ENCODE data around the gene PLA2G12A. TPM values are rescaled to one million over a fixed set of nuclear protein-coding genes. Genes with fewer than 3 reads are reported as not detected.

Gene PLA2G12A
- total RNA-seq, 2 donors from 2014 or later: 11.9 to 14.4 TPM

DNA sequence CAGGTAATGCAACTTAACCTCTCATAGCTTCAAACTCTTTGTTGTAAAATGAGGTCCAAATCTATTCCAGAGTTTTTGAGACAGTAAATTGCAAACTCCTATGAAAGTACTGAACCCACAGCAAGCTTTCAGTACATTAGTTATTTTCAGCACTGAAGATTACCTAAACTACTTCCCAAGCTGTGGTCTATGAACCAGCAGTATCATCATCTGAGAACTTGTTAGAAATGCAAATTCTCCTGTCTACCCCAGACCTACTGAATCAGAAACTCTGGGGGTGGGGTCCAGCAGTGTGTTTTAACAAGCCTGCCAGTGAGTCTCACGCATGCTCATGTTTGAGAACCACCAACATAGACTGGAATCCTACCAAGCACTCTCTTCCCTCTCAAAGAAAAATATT, 20.9 kb downstream of the PLA2G12A start:
- Mint-ChIP-seq H3K9me3 (no peaks in the 10 kb centered on the region), H3K36me3 (no peaks in the 10 kb centered on the region), H3K4me3 (no peak overlapping the region), H3K27ac (no peak overlapping the region), H3K27me3 (no peaks in the 10 kb centered on the region), H3K4me1 (ENCODE audit: low read depth in 2 of 2) (peaks cover 0 to 1% of the 10 kb centered on the region in 2 donors)
- DNase-seq (ENCODE audit: low spot score) (no peak), ATAC-seq (no peak)

DNA sequence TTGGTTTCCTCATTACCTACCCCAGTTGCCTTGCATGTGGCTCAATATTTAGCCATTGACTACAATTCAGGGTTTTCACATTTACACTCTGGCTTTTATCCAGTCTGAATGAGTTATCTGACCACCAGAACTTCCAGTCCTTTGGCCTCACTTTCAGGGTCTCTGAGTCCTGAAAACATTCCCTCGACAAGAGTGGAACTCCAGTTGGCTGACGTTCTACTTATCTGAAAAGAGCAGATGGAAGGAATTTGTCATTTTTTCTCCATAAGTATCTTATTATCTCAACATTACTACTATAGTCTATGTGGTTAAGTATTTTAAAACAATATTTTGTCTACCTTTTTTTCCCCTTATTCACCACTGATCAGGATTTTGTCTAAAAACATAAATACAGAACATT, 21.4 kb downstream of the PLA2G12A start:
- H3K27me3 Mint-ChIP-seq: no peaks in the 10 kb centered on the region
- no peaks in the 10 kb centered on the region for H3K36me3 Mint-ChIP-seq
- ATAC-seq: no peak
- no peak for DNase-seq (ENCODE audit: low spot score)
- H3K4me1 Mint-ChIP-seq (ENCODE audit: low read depth in 2 of 2): peaks cover 0 to 5% of the 10 kb centered on the region in 2 donors
- no peak overlapping the region for H3K27ac Mint-ChIP-seq
- H3K4me3 Mint-ChIP-seq: no peak overlapping the region
- H3K9me3 Mint-ChIP-seq: no peaks in the 10 kb centered on the region

DNA sequence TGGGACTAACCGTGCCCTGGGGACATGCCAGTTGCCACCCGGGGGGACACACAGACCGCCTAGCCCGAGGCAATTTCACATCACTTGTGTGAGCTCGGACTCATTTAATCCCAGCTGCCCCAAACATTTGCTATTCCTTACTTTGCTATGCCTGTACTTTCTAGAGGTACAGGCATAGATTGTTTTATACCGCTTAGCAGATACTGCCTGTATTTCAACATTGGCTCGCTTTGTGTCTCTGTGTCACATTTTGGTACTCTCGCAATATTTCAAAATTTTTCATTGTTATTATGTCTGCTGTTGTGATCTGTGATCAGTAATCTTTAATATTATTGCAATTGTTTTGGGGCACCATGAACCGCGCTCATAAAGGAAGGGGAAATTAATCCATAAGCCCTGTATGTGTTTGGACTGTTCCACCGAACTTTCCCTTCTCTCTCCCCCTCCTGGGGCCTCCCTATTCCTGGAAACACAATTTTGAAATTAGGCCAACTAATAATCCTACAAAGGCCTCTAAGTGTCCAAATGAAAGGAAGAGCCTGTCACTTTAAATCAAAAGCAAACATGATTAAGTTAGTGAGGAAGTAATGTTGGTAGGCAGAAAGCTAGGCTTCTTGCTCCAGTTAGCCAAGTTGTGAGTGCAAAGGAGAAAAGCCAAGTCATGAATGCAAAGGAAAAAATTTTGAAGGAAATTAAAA, 26.1 kb downstream of the PLA2G12A start:
- H3K36me3 Mint-ChIP-seq: no peaks in the 10 kb centered on the region
- H3K4me3 Mint-ChIP-seq: peak overlapping the region; percentile 96
- DNase-seq (ENCODE audit: low spot score): no peak
- no peak for ATAC-seq
- H3K27ac Mint-ChIP-seq: peak overlapping the region; percentile 79 to 85
- no peaks in the 10 kb centered on the region for H3K9me3 Mint-ChIP-seq
- peaks cover 20 to 22% of the 10 kb centered on the region in 2 donors for H3K4me1 Mint-ChIP-seq (ENCODE audit: low read depth in 2 of 2)
- no peaks in the 10 kb centered on the region for H3K27me3 Mint-ChIP-seq

DNA sequence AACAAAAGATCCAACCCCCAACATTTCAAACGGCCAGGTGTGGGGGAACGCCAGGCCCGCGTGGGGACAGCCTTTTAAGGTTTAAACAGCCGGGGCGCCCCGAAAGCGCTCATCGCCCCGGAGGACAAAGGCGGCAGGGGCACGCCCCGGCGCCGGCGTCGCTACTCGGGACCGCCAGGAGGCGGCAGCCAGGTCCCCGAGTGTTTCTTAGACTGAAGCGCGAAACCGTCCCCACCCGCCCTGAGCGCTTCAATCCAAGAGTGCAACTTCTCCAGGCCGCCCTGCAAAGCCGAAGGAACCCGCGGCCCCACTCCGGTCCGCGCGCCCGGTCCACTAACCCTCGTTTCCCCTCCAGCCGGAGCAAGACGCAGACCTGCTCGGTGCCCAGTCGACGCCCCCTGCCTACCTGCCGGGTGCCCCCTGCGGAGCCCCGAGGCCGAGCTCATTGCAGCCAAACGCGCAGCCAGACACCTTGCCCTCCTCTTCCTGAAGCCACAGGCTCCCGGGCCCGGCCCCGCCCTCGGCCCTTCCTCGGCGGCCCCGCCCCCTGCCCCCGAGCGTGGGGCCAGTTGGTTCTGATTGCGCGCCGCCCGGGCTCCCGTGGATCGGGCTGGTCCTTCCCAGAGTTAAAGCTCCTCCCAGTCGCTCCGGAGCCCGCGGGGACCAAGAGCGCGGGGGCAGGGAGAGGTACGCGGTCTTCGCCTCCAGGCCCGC, 26.8 kb downstream of the PLA2G12A start, which contains the start of gene CASP6:
Gene CASP6 (minus strand): TSS at position 496 of the 714 bp plus-strand sequence. CDS start 50 bp downstream, at position 446.
- DNase-seq (ENCODE audit: low spot score) (peak; percentile 70), ATAC-seq (peak; percentile 87 to 88)
- Mint-ChIP-seq H3K27me3 (no peaks in the 10 kb centered on the region), H3K36me3 (no peaks in the 10 kb centered on the region), H3K4me1 (ENCODE audit: low read depth in 2 of 2) (peaks cover 22 to 28% of the 10 kb centered on the region in 2 donors), H3K4me3 (peak within 1 kb of the TSS; percentile 96), H3K9me3 (no peaks in the 10 kb centered on the region), H3K27ac (peak within 1 kb of the TSS; percentile 79 to 85)

DNA sequence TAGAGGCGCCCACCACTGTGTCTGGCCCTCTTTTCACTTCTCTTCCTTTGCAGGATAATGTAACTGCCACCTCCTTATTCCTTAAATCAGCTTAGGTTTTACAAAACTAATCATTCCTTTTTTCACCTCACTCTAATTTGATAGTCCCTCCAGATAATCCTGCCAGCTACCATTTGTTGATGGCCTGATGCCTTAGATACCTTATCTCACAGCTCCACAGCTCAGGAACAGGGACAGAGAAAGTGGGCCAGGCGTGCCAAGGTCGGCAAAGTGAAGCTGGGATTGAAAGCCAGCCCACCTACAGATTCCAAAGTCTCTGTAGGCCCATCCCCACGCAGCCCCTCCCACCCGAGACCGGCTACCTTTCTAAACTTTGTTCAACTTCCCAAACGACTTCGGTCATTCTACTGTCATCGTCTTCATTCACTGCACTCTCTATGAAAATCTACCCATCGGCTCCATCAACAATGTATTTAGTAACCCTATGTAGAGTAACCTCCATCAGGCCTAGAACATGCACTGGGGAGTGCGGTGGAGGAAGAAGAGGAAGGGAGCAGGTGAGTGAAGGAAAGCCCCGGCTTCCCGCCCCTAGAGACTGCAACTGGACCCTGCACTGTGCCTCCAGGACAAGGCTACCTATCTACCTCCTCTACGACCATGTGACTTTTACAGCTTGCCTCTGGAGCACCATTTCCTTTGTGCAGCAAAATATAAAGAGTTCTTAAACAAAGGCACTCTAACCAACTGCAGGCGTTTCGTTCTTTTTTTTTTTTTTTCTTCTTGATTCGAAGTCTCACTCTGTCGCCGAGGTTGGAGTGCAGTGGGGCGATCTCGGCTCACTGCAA, 28.1 kb downstream of the PLA2G12A start:
- DNase-seq (ENCODE audit: low spot score): no peak
- Mint-ChIP-seq H3K4me1 (ENCODE audit: low read depth in 2 of 2) (peaks cover 22 to 28% of the 10 kb centered on the region in 2 donors), H3K9me3 (no peaks in the 10 kb centered on the region), H3K27me3 (no peaks in the 10 kb centered on the region), H3K36me3 (no peaks in the 10 kb centered on the region), H3K4me3 (peak overlapping the region; percentile 96), H3K27ac (peak overlapping the region; percentile 79 to 85)
- no peak for ATAC-seq

DNA sequence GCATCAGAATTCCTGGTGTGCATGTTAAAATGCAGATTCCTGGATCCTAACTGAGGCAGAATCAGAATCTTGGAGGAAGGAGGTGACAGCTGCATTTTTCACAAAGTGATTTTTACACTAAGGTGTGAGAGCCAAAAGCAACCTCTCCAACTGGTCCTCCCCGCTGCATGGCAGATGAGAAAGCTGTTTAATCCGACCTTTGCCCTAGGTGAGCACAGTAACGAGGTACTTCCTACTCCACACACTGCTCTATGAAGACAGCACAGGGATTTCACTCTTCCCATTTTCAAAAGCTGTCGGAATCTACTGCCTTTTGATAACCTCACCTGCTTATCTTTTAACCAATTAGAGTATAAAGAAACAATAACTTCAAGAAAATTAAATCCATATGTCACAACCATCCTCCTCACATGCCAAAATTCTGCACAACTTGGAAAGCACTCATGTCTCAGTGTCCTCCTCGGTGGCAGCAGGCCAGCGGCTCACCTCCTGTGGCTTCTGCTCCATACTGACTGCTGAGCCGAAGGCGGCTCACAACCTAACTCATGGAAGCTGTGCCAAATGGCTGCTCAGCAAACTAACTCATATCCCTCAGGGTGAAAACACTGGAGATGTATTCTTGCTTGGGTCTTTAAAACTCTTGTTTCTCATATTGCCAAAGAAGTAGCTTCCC, 30.2 kb downstream of the PLA2G12A start:
- Mint-ChIP-seq H3K4me1 (ENCODE audit: low read depth in 2 of 2) (peaks cover 22 to 28% of the 10 kb centered on the region in 2 donors), H3K9me3 (no peaks in the 10 kb centered on the region), H3K27ac (no peak overlapping the region), H3K4me3 (no peak overlapping the region), H3K36me3 (no peaks in the 10 kb centered on the region), H3K27me3 (no peaks in the 10 kb centered on the region)
- no peak for ATAC-seq
- no peak for DNase-seq (ENCODE audit: low spot score)

DNA sequence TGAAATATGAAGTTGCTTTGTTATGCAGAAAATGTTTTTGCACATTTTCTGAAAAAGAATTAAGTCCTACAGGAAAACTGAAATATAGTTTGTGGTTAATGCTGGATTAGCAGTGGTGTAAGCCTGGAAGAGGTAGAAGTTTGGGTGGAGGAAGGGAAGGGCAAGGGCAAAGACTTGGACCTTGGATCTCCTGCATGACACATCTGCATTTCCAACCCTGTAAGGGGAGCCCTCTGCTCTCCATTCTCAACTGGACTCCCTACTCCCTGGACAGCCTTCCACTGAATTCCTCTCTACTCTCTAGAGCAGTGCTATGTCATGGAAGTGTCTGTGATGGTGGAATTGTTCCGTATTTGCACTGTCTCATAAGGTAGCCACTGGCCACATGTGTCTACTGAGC, 31.2 kb downstream of the PLA2G12A start:
- Mint-ChIP-seq H3K4me1 (ENCODE audit: low read depth in 2 of 2) (peaks cover 17 to 28% of the 10 kb centered on the region in 2 donors), H3K36me3 (no peaks in the 10 kb centered on the region), H3K4me3 (no peak overlapping the region), H3K27me3 (no peaks in the 10 kb centered on the region), H3K9me3 (no peaks in the 10 kb centered on the region), H3K27ac (no peak overlapping the region)
- no peak for ATAC-seq
- no peak for DNase-seq (ENCODE audit: low spot score)

DNA sequence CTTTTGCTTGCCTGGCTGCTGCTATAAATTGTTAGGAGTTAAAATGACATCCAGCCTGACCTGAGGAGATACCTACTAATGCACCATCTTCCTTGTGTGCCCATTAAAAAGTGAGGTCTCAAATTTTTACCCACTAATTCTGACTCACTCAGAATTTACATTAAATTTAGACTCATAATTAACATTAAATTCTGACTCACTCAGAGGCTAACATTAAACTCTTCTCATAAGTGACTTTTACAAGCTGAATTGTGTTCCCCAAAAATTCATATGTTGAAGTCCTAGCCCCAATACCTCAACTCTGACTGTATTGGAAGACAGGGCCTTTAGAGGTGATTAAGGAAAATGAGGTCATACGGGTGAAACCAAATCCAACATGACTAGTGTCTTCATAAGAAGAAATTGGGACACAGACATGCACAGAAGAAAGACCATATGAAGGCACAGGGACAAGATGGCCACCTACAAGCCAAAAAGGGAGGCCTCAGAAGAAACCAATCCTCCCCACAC, 38.4 kb downstream of the PLA2G12A start:
- Mint-ChIP-seq H3K27ac (no peak overlapping the region), H3K4me3 (no peak overlapping the region), H3K27me3 (no peaks in the 10 kb centered on the region), H3K36me3 (peaks cover 11% of the 10 kb centered on the region), H3K4me1 (ENCODE audit: low read depth in 2 of 2) (peaks cover 16 to 23% of the 10 kb centered on the region in 2 donors), H3K9me3 (no peaks in the 10 kb centered on the region)
- no peak for ATAC-seq
- DNase-seq (ENCODE audit: low spot score): no peak

DNA sequence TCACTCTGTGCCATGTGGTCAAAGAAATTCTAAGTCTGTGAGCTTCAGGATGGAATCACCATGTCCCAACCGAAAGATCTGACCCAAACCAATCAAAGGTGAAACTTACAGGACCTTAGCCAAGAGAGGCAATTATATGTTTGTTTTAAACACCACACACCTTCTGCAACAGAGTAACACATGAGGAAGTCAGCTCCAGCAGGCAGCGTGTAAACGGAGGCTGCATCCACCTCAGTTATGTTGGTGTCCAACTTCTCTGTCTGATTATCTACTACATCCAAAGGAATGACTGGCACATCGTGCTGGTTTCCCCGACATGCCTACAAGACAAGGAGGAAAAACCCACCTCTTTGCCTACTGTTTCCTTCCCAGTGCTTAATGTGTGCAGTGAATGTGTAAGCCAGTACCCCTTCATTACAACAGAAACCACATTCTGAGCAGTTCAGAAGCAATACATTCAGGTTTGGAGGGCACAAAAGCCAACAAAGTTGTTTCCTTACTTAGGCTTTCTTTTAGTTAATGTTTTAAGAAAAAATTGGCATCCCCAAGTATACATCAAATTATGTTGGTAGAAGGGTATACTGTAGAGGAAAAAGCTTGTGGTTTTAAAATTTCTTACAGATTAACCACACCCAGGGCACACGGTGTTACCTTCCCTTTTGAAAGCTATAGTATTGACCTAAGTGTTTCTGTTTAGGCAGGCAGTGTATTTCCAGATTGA, 39.0 kb downstream of the PLA2G12A start:
- ATAC-seq (peak; percentile 60 to 74), DNase-seq (ENCODE audit: low spot score) (no peak)
- H3K27me3 Mint-ChIP-seq: no peaks in the 10 kb centered on the region
- no peak overlapping the region for H3K4me3 Mint-ChIP-seq
- peaks cover 11% of the 10 kb centered on the region for H3K36me3 Mint-ChIP-seq
- no peaks in the 10 kb centered on the region for H3K9me3 Mint-ChIP-seq
- no peak overlapping the region for H3K27ac Mint-ChIP-seq
- H3K4me1 Mint-ChIP-seq (ENCODE audit: low read depth in 2 of 2): peaks cover 16 to 23% of the 10 kb centered on the region in 2 donors

DNA sequence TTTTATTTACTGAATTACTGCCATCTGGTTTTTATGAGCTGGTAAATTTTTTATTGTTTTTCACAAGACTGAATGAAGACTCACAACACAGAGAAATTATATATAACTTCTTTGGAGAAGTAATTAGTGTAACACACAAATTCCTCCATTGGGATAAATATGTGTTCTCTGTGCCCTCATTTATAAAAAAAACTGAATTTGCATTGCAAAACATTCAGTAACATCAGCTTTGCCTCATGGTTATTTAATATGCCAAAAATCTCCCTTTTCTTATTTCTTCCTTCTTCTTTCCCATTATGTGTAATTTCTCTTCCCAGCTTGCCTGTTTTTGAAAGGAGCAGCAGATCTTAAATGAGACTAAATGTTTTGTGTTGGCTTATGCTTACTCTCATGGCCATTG, 45.1 kb downstream of the PLA2G12A start:
- Mint-ChIP-seq H3K27ac (no peak overlapping the region), H3K36me3 (peaks cover 5% of the 10 kb centered on the region), H3K4me3 (no peak overlapping the region), H3K9me3 (no peaks in the 10 kb centered on the region), H3K27me3 (no peaks in the 10 kb centered on the region), H3K4me1 (ENCODE audit: low read depth in 2 of 2) (no peaks in the 10 kb centered on the region)
- no peak for DNase-seq (ENCODE audit: low spot score)
- ATAC-seq: no peak

DNA sequence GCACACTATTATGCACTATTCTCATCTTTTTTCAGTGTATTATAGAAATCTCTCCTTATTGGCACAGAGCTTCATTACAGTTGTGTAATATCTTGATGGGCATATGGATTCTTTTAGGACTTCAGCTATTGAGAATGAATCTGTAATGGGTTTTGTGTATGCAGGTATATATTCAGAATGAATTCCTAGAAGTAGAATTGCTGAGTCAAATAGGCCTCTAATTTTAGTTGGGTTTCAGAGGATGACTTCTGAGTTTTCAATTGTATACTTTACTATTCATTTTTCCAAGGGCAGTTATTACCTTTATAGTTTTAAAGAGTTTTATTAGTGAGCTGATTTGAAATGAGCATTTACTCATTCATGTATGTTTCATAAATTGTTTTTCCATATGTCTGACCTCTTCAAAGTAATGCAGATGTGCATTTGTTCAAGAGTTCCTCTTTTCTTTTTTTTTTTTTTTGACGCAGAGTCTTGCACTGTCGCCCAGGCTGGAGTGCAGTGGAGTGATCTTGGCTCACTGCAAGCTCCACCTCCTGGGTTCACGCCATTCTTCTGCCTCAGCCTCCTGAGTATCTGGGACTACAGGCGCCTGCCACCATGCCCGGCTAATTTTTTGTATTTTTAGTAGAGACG, 46.1 kb downstream of the PLA2G12A start:
- Mint-ChIP-seq H3K36me3 (peaks cover 5% of the 10 kb centered on the region), H3K27ac (no peak overlapping the region), H3K4me1 (ENCODE audit: low read depth in 2 of 2) (no peaks in the 10 kb centered on the region), H3K4me3 (no peak overlapping the region), H3K9me3 (no peaks in the 10 kb centered on the region), H3K27me3 (no peaks in the 10 kb centered on the region)
- DNase-seq (ENCODE audit: low spot score): no peak
- no peak for ATAC-seq

DNA sequence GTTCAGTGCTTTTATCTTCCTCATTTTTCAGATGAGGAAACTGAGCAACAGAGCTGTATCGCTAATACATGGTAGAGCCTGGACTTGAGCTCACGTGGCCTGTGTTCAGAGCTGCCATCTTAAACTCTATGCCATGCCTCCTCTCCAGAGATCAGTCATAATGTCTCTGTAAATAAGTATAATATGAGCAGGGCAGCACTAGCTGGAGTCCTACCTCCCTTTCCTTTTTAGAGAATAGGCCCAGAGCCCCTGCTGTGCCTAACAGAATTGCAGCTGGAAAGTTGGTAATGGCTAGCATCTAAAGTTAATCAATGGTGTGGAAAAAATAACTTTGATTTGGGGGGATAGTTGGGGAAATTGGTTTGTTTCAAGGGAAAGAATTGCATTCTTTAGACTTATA, 47.0 kb downstream of the PLA2G12A start:
- DNase-seq (ENCODE audit: low spot score) (no peak), ATAC-seq (no peak)
- no peaks in the 10 kb centered on the region for H3K4me1 Mint-ChIP-seq (ENCODE audit: low read depth in 2 of 2)
- H3K9me3 Mint-ChIP-seq: no peaks in the 10 kb centered on the region
- no peak overlapping the region for H3K27ac Mint-ChIP-seq
- H3K4me3 Mint-ChIP-seq: no peak overlapping the region
- no peaks in the 10 kb centered on the region for H3K27me3 Mint-ChIP-seq
- H3K36me3 Mint-ChIP-seq: peaks cover 4% of the 10 kb centered on the region

All from natural killer cell treated with Interleukin-12 subunit alpha and Interleukin-12 subunit beta and Interleukin-15 and Interleukin-18, amount 100 ng/mL, for 72 hours (primary cell).